H1 (cell line): ENCODE measurements around the gene BICDL1. TPM values are rescaled to one million over a fixed set of nuclear protein-coding genes. Genes with fewer than 3 reads are reported as not detected.

Experiments
- CTCF ChIA-PET: fragments of 300-600 bp; sonication (Branson Sonifier 250); formaldehyde crosslinking; loops from one replicate; lab custom pipeline; 2021; ENCODE audit not compliant: partially characterized antibody; lab: Charles Lee
- POLR2A ChIA-PET: fragments of 300-600 bp; sonication (Branson Sonifier 250); formaldehyde crosslinking; loops from one replicate; lab custom pipeline; 2021; ENCODE audit warnings: inconsistent platforms; ENCODE audit not compliant: partially characterized antibody; lab: Charles Lee
- DNase-seq, 2 experiments: peaks; one replicate each; pipeline versions ENCODE4 v3.0.0 to v3.0.0-alpha.2; 2010 to 2022; ENCODE audit warnings: low spot score in 2 of 2, low read depth in 1 of 2, mixed read lengths in 1 of 2
- FAIRE-seq: peaks from 2 replicates; lab custom pipeline; 2011; peaks lifted over from hg19 to GRCh38; lab: Jason Lieb, UNC
- H2AFZ ChIP-seq: 2 replicates; pipeline ENCODE4 v1.8.1; 2012; ENCODE audit warnings: low read length, inconsistent platforms
- H2AK5ac ChIP-seq: 2 replicates; pipeline ENCODE4 v1.6.1; 2013; ENCODE audit warnings: low read depth, low read length
- H2BK120ac ChIP-seq: replicated peaks from 2 replicates; pipeline ENCODE3; 2013; ENCODE audit warnings: low read depth, low read length, inconsistent platforms
- H2BK12ac ChIP-seq: 2 replicates; pipeline ENCODE4 v1.6.1; 2013; ENCODE audit warnings: low read depth, low read length
- H2BK15ac ChIP-seq: 2 replicates; pipeline ENCODE4 v1.6.1; 2013; ENCODE audit warnings: low read length
- H2BK20ac ChIP-seq: 2 replicates; pipeline ENCODE4 v1.6.1; 2013; ENCODE audit warnings: low read length
- H2BK5ac ChIP-seq: 2 replicates; pipeline ENCODE4 v1.6.1; 2013; ENCODE audit warnings: low read depth, low read length
- H3K14ac ChIP-seq: 2 replicates; pipeline ENCODE4 v1.6.1; 2013; ENCODE audit warnings: inconsistent platforms; ENCODE audit not compliant: insufficient read length
- H3K18ac ChIP-seq: 2 replicates; pipeline ENCODE4 v1.6.1; 2013; ENCODE audit warnings: low read length; ENCODE audit errors: extremely low read depth
- H3K23ac ChIP-seq: 2 replicates; pipeline ENCODE4 v1.6.1; 2013; ENCODE audit warnings: inconsistent platforms; ENCODE audit not compliant: insufficient read length
- H3K23me2 ChIP-seq: 2 replicates; pipeline ENCODE4 v1.6.1; 2013; ENCODE audit warnings: low read depth, low read length
- H3K27ac ChIP-seq: 2 replicates; pipeline ENCODE4 v1.6.1; 2011; ENCODE audit warnings: low read depth, low read length, inconsistent platforms
- H3K27me3 ChIP-seq, 4 experiments: replicated peaks in 1 of 4; 1 replicate in 1 of 4; 2 replicates in 3 of 4; pipeline versions ENCODE4 v1.6.1 to v1.8.1; 2011 to 2013; ENCODE audit warnings: low read length in 3 of 4, mild to moderate bottlenecking in 3 of 4, inconsistent platforms in 2 of 4, mixed read lengths in 2 of 4, moderate library complexity in 1 of 4; ENCODE audit not compliant: control insufficient read depth in 3 of 4, insufficient read depth in 3 of 4; ENCODE audit errors: extremely low read depth in 1 of 4
- H3K36me3 ChIP-seq, 4 experiments: 2 replicates each; pipeline versions ENCODE4 v1.6.1 to v1.8.1; 2011 to 2013; ENCODE audit warnings: mild to moderate bottlenecking in 4 of 4, low read length in 3 of 4, moderate library complexity in 2 of 4, control low read depth in 1 of 4, inconsistent platforms in 1 of 4; ENCODE audit not compliant: insufficient read depth in 4 of 4, control insufficient read depth in 2 of 4
- H3K4ac ChIP-seq: replicated peaks from 2 replicates; pipeline ENCODE3; 2013; ENCODE audit warnings: low read length, low read depth, mixed read lengths, inconsistent platforms; ENCODE audit not compliant: insufficient read length
- H3K4me1 ChIP-seq, 4 experiments: replicated peaks in 1 of 4; 1 replicate in 1 of 4; 2 replicates in 3 of 4; pipeline versions ENCODE4 v1.6.1 to v1.8.1; 2011 to 2013; ENCODE audit warnings: low read length in 3 of 4, inconsistent platforms in 2 of 4, mixed read lengths in 1 of 4; ENCODE audit not compliant: insufficient read depth in 4 of 4, control insufficient read depth in 3 of 4
- H3K4me2 ChIP-seq, 2 experiments: 2 replicates each; pipeline versions ENCODE4 v1.6.1 to v1.8.1; 2011 to 2013; ENCODE audit warnings: low read depth in 2 of 2, low read length in 2 of 2, control low read depth in 1 of 2, inconsistent platforms in 1 of 2, mild to moderate bottlenecking in 1 of 2; ENCODE audit not compliant: insufficient read depth in 1 of 2
- H3K4me3 ChIP-seq, 4 experiments: fragments of 200-600, 300-600 bp in 1 of 4; sonication (generic), shearing (Covaris generic), sonication (Bioruptor Twin) in 1 of 4; 2 replicates each; pipeline versions ENCODE4 v1.5.1 to v1.8.1; 2011 to 2016; ENCODE audit warnings: low read length in 4 of 4, low read depth in 3 of 4, control low read depth in 2 of 4, inconsistent platforms in 2 of 4, mild to moderate bottlenecking in 2 of 4, mixed read lengths in 1 of 4, moderate library complexity in 1 of 4; ENCODE audit not compliant: insufficient read depth in 2 of 4; ENCODE audit errors: extremely low read depth in 1 of 4
- H3K56ac ChIP-seq: replicated peaks from 2 replicates; pipeline ENCODE3; 2013; ENCODE audit warnings: low read depth, mild to moderate bottlenecking, mixed read lengths, low read length, inconsistent platforms; ENCODE audit not compliant: insufficient read length
- H3K79me1 ChIP-seq: 2 replicates; pipeline ENCODE4 v1.6.1; 2013; ENCODE audit warnings: low read depth, low read length, control low read depth
- H3K79me2 ChIP-seq, 2 experiments: 2 replicates each; pipeline versions ENCODE4 v1.6.1 to v1.8.1; 2012 to 2013; ENCODE audit warnings: low read length in 2 of 2, mild to moderate bottlenecking in 2 of 2, inconsistent platforms in 1 of 2; ENCODE audit not compliant: insufficient read depth in 2 of 2, control insufficient read depth in 1 of 2
- H3K9ac ChIP-seq, 4 experiments: replicated peaks in 1 of 4; 1 replicate in 1 of 4; 2 replicates in 3 of 4; pipeline versions ENCODE4 v1.6.1 to v1.8.1; 2011 to 2013; ENCODE audit warnings: low read depth in 3 of 4, low read length in 3 of 4, control low read depth in 2 of 4, mild to moderate bottlenecking in 2 of 4, moderate library complexity in 2 of 4, inconsistent platforms in 1 of 4; ENCODE audit errors: extremely low read depth in 1 of 4
- H3K9me3 ChIP-seq, 2 experiments: 2 replicates each; pipeline versions ENCODE4 v1.6.1 to v1.8.1; 2012 to 2013; ENCODE audit warnings: mild to moderate bottlenecking in 2 of 2, moderate library complexity in 2 of 2, control low read depth in 1 of 2, inconsistent platforms in 1 of 2, low read depth in 1 of 2, low read length in 1 of 2, mixed read lengths in 1 of 2; ENCODE audit not compliant: insufficient read depth in 2 of 2
- H4K20me1 ChIP-seq, 2 experiments: replicated peaks in 1 of 2; 2 replicates each; pipeline versions ENCODE3 to v1.8.1; 2011 to 2013; ENCODE audit warnings: inconsistent platforms in 2 of 2, low read length in 2 of 2, mild to moderate bottlenecking in 1 of 2; ENCODE audit not compliant: insufficient read depth in 2 of 2, control insufficient read depth in 1 of 2
- H4K5ac ChIP-seq: 2 replicates; pipeline ENCODE4 v1.6.1; 2013; ENCODE audit warnings: low read length, low read depth, mixed read lengths, inconsistent platforms; ENCODE audit not compliant: insufficient read length
- H4K8ac ChIP-seq: 2 replicates; pipeline ENCODE4 v1.8.0; 2013; ENCODE audit warnings: mild to moderate bottlenecking, moderate library complexity, low read length, inconsistent platforms; ENCODE audit not compliant: insufficient read depth; ENCODE audit errors: extremely low read depth
- H4K91ac ChIP-seq: replicated peaks from 2 replicates; pipeline ENCODE3; 2013; ENCODE audit warnings: low read length, mixed read lengths, inconsistent platforms; ENCODE audit not compliant: insufficient read length
- ASH2L ChIP-seq: fragments of 200-600, 300-600 bp; sonication (generic); IDR thresholded peaks from one replicate; pipeline ENCODE4 v1.7.1; 2017; ENCODE audit warnings: low read length
- BACH1 ChIP-seq: IDR thresholded peaks from 2 replicates; pipeline ENCODE4 v1.6.1; 2012; ENCODE audit warnings: low read length, improper control_type of control experiment
- WGBS, 2 experiments: shearing (Covaris generic) in 1 of 2; methylation state at CpG; one replicate each; pipeline versions ENCODE4 v1.1.6 to v1.1.7; 2013 to 2015; ENCODE audit warnings: low lambda C conversion rate in 2 of 2, mixed read lengths in 2 of 2, inconsistent platforms in 1 of 2, low coverage in 1 of 2, missing lambda C conversion rate in 1 of 2; ENCODE audit not compliant: insufficient replicate concordance in 2 of 2, insufficient coverage in 1 of 2, insufficient read length in 1 of 2; ENCODE audit errors: extremely low coverage in 1 of 2, missing lambda C conversion rate in 1 of 2; 5-methylcytosine and 5-hydroxymethylcytosine counted together
- polyA plus RNA-seq, 7 experiments: library from polyadenylated mRNA; depleted of rRNA in 3 of 7; stranded (reverse) in 5 of 7; unstranded in 2 of 7; fragments of >200 nt in 5 of 7; fragments of 200-250 nt in 2 of 7; gene quantifications; 1 replicate in 5 of 7; 2 replicates in 1 of 7; 4 replicates in 1 of 7; pipeline versions ENCODE4 v1.2.1 to v1.2.3, GENCODE V29; 2011 to 2013; ENCODE audit warnings: missing spikeins in 2 of 7, mixed read lengths in 2 of 7
- total RNA-seq: library from RNA; stranded (reverse); fragmentation: NEBNext Ultra II Directional; extraction: Animal tissue kit (Norgen Biotek cat#: 25700); gene quantifications from 2 replicates; pipeline ENCODE4 v1.2.1, GENCODE V29; 2021

The BICDL1 gene
- total and polyA plus RNA-seq, 2 of the 8 experiments (the other 6 are each of a cell fraction or from before 2014, with no cell fraction given), result 17.2 to 25.9 TPM

- H3K56ac ChIP-seq, result no peak overlapping the region
- H3K4me2 ChIP-seq, result no peak overlapping the region
- H2BK120ac ChIP-seq, result no peak overlapping the region
- H3K36me3 ChIP-seq, result peaks cover 69 to 96% (median 87%) of the 10 kb centered on the region in 4 experiments
- no peak overlapping the region for H2BK5ac ChIP-seq
- H3K9me3 ChIP-seq, result no peaks in the 10 kb centered on the region
- H3K27ac ChIP-seq, result no peak overlapping the region
- H3K4ac ChIP-seq, result no peak overlapping the region
- H3K4me3 ChIP-seq, result no peak overlapping the region
- H2BK20ac ChIP-seq, result no peak overlapping the region
- H3K79me1 ChIP-seq, result no peaks in the 10 kb centered on the region; the same call in none of the 2 replicates
- H3K23ac ChIP-seq, result no peak overlapping the region
- H4K5ac ChIP-seq, result no peak overlapping the region
- WGBS, 2 experiments, result 99% methylated on average over 6 of the region's 6 CpGs; no CpG with 5 or more reads in 1 of the 2 experiments
- H2BK12ac ChIP-seq, result no peak overlapping the region
- H4K8ac ChIP-seq, result no peak overlapping the region
- H2BK15ac ChIP-seq, result no peak overlapping the region
- no peak for DNase-seq
- no peak overlapping the region for H3K14ac ChIP-seq
- ChIA-PET CTCF (interaction anchor here (0.6 to 1.2 kb wide), 2 partner anchors 18 to 1505 kb away, joined by 3 read pairs; no protein-coding TSS in a partner anchor), POLR2A (interaction anchor here (0.7 to 3.7 kb wide), 10 partner anchors 11 to 68 kb away, joined by 3 to 24 read pairs (median 3); partner anchors contain the start of genes GCN1, RAB35 and RPLP0)
- no peak overlapping the region for H4K91ac ChIP-seq
- H2AK5ac ChIP-seq, result no peak overlapping the region
- H4K20me1 ChIP-seq, result peaks cover 0 to 8% of the 10 kb centered on the region in 2 experiments
- no peak for TF ChIP-seq ASH2L
- TF ChIP-seq BACH1, result no peak
- no peaks in the 10 kb centered on the region for H3K23me2 ChIP-seq
- no peak overlapping the region for H2AFZ ChIP-seq
- H3K79me2 ChIP-seq, result no peaks in the 10 kb centered on the region
- H3K27me3 ChIP-seq, result no peaks in the 10 kb centered on the region; a peak in 1 of 7 replicates
- H3K9ac ChIP-seq, result no peak overlapping the region
- H3K18ac ChIP-seq, result no peak overlapping the region
- no peaks in the 10 kb centered on the region for H3K4me1 ChIP-seq
- no peak for FAIRE-seq
These were observed 143.9 kb downstream of the BICDL1 start for GRCh38 chr12:120132863-120133385.
